HG02759 (cell line): ENCODE measurements around the gene BMERB1.

Source experiments
- ATAC-seq: cut with Tn5 transposase; IDR thresholded peaks from one replicate; pipeline ENCODE4 v1.9.1; 2021; ENCODE audit warnings: mild to moderate bottlenecking, moderate library complexity; ENCODE audit not compliant: unreplicated experiment

Gene BMERB1

DNA sequence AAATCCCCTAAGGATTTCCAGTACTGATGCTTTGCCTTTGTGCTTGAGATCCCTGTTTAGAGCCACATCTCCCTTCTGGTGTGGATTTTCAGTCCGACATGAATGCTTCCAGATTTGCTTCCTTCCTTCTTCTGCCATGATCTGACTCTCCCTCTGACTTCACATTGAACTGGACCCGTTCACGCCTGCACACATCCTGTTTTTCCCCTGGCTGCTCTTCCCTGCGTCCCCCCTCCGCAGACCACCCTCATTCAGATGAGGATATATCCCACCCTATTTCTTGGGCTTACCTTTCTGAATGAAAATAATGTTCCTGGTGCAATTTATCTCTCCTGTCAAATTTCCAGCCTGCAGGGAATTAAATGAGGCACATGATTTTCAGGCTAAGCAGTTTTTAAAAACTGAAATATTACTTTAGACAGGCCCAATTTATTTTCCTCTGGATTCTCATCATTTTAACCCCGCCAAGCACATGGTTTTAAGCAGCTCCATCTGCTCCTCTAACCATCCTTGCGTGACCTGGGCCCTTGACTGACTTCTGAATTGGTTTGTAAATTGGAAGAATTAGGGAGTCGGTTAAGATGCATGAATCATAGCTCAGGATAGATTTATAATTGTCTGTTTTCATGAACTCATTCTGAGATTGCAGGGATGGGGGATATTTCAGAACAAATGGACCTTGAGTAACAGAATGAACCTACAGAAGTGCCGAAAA is 59.2 kb downstream of the BMERB1 start:
- ATAC-seq: no peak

DNA sequence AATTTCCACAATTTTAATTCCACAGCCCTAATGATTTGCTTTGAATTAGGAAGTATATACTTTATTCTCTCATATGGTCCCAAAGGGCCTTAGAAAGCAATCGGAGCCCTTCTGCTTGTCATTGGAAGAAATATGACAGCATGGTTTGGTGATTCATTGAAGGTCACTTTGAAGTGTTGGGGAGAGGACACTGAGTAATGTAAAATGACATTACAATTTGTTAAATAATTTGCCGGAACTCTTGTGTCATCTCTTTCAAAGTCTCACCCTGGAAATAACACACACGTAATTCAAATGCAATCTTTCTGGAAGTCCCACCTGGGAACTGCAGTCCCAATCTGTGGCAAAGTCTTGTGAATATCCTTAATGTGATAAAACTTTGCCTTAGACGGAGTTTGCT is 59.8 kb downstream of the BMERB1 start:
- no peak for ATAC-seq

DNA sequence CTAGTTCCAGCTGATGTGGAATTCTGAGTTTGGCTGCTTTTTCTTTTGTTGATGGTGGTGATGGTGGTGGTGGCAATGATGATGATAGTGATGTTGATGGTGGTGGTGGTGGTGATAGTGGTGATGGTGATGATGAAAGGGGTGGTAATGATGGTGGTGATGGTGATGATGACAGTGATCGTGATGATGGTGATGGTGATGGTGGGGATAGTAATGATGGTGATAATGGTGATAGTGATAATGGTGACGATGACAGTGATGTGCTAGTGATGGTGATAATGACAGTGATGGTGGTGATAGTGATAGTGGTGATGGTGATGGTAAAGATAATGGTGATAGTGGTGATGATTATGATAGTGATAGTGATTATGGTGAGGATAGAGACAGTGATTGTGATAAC is 61.5 kb downstream of the BMERB1 start:
- no peak for ATAC-seq

DNA sequence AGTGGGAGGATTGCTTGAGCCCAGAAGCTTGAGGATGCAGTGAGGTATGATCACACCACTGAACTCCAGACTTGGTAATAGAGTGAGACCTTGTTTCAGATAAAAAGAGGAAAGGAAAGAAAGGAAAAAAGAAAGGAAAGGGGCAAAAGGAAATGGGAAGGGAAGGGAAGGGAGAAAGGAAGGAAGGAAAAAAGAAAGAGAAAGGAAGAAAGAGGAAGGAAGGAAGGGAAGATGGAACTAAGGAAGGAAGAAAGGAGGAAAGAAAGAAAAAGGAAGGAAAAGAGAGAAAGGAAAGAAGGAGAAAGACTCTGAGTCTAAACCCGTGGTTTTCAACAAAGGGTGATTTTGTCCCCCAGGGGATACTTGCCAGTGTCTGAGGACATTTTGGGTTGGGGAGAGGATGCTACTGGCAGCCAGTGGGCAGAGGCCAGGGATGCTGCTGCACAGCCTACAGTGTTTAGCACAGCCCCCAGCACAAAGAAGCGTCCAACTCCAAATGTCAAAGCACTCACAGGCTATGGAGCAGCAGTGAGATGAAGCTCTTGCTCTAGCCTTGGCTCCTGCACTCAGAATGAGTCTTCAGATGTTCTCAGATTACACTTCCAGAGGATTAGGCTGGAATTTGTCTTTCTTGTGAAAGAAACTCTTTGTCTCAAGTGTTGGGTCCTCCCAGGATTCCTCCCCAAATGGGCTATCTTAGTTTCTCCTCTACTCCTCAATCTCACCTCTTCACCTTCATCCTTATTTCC is 64.2 kb downstream of the BMERB1 start:
- no peak for ATAC-seq

DNA sequence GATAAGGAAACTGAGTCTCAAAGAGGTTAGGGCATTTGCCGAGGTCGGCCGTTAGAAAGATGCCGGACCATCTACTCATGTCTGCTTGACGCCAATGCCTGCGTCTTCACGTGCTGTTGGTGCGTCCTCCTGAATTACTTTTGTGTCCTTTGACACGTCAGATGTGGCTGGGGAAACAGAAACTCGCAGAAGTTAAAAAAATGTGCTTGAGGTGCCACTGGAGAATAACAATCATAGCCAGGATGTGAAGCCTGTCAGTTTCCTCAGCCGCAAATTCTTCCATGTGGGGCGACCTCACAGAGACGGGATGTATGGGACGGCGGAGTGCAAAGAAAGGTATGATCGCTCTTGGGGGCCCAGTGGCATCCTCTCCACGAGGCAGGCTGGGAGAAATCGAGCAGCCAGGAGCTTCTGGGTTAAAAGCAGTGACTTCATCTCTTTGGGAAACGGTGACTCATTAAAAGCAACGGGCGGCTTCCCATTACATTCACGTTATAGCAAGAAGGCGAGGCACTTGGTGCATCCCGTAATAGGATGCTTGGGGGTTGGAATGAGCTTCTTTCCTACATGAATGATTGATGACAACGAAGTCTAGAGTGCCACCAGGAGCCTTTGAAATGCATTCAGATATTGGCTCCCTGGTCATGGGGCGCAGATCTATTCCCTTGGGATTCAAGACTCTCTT is 67.8 kb downstream of the BMERB1 start:
- no peak for ATAC-seq

DNA sequence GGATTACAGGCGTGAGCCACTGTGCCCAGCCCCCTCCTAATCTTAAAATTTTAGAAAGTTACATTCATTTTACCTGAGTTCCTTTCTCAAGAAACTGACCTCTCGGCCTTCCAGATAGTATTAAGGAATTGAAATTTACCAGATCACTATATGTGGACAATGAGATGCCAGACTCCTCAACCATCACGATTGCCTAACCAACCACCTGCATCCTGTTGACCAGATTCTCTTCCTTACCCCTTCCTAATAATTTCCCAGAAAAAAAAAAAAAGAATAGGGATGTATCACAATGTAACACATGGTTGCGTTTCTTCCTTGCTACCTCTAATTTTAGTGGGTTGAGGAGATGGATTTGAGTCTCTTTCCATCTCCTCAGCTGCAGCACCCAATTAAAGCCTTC is 72.1 kb downstream of the BMERB1 start:
- no peak for ATAC-seq

DNA sequence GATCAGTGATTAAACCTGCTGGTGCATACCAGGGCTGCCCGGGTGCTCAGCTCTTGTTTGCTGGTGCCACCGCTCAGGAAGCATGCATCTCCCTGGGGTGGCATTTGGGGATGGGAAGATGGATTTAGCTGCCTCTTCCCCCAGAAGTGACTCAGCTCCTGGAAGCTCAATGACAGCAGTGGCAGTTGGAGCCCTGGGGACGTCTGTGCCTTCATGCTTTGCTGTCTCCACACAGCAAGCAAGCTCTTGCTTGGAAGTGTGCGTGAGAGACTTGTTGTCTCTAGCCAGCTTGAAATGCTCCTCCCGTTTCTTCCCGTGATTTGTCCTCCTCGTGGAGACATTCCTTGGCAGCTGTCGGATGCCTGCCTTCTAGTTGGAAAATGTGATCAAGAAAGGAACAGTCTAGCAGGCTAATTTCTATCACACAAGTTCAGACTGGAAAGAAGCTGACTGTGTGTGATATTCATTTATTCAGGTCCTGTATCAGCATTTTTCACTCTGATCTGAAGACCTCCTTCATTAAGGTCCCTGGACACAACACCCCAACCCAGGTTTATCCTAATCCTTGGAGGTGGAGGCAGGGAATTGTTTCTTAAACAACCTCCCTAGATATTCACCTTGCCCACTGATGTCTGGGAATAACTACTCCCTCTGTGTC is 73.0 kb downstream of the BMERB1 start:
- no peak for ATAC-seq

DNA sequence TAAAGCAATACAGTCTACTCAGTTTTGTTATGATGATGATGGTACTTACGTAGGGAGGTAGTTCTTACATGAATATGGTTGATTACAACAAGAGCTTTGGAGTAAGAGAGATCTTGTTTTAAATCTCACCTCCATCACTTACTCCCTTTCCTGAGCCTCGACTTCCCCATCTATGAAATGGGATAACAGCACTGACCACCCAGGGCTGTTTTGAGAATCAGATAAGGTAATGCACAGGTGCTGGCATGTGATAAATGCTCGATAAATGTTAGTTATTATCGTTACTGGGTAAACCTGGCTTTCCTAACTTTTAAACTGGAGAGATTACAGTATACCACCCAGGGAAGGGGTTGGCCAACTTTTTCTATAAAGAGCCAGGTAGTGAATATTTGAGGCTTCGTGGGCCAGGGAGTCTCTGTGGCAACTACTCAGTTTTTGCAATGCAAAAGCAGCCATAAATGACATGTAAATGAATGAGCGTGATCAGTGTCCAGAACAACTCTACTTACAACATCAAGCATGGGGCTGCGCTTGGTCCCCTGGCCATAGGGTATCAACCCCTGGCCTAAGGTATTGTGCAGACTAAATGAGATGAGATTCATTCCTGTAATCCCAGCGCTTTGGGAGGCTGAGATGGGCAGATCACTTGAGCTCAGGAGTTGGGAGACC is 73.7 kb downstream of the BMERB1 start:
- ATAC-seq: no peak

DNA sequence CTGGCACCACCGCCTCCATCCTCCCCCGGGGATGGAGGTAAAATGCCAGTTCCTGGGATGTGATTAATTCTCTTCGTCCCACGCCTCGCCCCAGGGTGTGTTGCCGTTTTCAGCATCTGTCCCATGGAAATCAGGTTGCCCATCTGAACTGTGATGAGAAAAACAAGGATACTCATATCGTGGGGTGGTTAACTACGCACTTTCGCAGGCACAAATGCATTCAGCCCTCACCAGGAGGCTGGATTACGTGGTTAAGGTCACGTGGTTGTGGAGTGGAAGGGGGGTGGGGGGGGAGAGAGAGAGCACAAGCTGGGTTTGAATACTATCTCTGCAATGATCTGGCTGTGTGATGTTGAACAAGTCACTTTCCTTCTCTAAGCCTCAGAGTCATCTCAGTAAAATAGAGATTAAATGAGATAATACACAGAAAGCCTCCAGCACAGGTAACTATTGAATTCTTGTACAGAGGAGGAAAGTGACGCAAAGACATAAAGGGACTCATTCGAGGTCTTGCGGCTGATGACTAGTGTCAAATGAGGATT is 74.7 kb downstream of the BMERB1 start:
- no peak for ATAC-seq

DNA sequence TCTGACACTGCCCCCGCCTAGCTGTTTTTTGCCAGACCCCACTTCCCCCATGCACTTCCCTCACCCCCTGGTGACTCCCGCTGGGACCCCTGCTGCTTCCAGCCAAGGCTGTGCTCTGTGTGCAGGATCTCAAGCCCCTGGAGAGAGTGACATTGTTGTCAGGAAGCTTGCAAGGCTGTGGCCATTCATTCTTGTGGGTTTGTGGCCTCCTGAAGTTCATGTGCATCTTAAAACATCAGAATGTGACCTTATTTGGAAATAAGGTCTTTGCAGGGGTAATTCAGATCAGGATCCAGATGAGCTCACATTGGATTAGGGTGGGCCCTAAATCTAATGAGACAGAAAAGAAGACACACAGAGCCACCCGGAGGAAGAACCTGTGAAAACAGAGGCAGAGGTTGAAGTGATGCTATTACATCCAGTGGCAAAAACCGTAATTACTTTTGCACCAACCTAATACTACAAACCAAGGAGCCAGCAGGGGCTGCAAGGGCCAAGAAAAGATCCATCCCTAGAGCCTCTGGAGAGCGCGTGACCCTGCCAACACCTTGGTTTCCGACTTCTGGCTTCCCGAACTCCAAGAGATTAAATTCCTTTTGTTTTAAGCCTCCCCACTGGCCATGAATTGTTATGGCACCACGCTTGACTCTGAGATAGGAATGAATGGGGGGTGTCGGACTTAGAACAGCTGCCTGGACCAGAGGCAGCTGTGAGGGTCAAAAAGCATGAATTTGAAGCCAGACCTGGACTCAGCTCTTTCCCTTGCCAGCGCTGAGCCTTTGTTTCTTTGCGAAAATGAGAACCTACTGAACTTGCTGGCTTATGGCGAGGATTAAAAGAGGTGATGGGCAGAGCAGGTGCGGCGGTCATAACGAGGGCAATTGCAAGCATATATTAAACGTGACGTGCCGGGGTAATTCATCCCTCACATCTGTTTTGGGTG is 75.5 kb downstream of the BMERB1 start:
- ATAC-seq: no peak

DNA sequence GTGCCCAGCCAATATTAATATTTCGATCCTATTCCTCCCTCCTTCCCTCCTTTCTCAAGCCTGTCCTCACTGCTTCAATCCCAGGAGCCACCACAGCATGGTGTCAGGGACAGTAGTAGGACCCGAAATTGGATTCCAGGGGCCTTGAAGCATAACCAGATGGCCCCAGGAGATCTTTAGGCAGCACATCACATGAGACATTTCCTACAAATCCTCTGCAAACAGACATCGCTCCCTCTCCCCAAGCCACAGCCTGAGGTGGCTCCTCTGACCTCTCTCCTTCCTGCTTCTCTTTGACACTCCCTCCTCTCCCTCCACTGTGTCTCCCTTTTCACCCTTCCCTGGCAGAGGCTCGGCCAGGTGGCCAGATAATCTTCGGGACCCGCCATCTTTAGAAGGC is 76.6 kb downstream of the BMERB1 start:
- ATAC-seq: no peak

DNA sequence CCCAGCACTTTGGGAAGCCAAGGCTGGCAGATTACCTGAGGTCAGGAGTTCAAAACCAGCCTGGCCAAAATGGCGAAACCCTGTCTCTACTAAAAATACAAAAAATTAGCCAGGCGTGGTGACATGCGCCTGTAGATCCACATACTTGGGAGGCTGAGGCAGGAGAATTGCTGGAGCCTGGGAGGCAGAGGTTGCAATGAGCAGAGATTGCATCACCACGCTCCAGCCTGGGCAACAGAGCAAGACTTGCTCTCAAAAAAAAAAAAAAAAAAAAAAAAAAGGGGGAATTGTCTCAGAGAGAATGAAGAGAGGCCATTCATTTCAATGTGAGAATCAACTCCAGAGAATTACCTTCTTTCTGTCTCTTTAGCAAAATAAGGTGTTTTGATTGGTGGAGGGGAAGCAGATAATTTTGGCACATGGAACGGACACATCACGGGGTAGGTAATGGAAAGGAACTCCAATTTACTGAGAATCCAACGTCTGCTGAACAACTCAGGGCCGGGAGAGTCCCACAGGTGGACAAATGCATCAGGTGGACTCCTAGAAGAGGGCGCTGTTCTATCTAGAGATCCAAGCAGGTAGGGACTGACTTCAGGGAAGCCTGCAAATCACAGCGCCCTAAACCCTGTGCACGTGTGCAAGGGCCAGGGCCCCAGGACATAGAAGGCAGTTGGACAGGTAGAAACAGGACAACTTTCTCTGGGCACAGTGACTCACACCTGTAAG is 77.5 kb downstream of the BMERB1 start:
- ATAC-seq: no peak

DNA sequence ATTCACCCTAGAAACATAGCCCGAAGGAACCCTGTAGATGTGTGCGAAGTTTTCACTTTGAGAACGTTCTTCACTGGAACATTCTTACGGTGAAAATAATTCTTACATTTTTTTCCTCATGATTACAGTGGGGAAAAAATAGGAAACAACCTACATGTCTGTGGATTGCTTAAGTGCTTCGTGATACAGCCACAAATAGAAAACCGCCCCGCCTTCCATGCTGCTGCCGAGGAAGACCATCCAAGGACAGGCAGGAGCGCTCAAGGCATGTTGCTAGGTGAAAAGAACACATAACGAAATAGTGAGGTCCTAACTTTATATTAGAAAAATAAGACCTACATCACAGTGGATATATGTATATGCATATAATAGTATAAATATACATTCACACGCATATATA is 78.8 kb downstream of the BMERB1 start:
- no peak for ATAC-seq

DNA sequence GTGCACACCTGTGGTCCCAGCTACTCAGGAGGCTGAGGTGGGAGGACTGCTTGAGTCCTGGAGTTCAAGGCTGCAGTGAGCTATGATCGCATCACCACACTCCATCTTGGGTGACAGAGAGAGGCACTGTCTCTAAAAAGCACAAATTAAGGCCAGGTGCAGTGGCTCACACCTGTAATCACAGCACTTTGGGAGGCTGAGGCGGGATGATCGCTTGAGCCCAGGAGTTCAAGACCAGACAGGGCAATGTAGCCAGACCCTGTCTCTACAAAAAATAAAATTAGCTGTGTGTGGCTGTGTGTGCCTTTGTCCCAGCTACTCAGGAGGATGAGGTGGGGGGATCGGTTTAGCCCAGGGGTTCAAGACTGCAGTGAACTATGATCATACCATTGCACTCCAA is 81.6 kb downstream of the BMERB1 start:
- ATAC-seq: no peak

DNA sequence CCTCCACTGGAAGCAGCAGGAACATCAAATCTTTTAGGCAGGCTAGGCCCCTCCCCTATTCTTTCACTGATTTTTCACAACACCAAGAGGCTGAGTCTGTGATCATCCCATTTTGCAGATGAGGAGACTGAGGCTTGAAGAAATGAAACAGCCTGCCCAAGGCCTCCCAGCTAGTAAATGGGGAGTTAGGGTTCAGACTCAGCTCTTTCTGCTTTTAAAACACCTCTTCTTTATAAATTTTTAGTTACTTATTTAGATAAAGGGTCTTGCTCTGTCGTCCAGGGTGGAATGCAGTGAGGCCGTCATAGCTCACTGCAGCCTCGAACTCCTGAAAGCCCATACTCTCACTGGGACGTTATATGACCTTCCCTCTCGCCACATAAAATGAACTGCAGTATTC is 82.2 kb downstream of the BMERB1 start:
- ATAC-seq: no peak

DNA sequence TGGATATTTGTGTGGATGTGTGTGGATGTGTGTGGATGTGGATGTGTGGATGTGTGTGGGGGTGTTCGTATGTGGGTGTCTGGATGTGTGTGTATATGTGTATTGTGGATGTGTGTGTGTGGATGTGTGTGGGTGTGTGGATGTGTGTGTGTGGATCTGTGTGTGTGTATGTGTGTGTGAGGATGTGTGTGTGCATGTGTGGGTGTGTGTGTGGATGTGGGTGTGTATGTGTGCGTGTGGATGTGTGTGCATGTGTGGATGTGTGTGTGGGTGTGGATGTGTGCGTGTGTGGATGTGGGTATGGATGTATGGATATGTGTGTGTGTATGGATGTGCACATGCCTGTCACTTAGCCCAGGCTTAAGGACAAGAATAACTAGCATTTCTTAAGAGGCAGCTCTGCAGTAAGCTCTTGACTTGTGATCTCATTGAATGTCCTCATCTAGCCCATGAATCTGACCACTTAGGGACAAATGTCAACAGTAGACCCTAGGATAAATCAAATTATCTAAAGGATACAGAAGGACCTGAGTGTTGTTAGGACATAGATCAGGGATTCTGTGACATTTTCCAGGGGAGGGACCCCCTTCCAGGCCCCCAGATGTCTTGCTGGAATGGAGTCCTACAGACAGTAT is 83.5 kb downstream of the BMERB1 start:
- ATAC-seq: no peak

DNA sequence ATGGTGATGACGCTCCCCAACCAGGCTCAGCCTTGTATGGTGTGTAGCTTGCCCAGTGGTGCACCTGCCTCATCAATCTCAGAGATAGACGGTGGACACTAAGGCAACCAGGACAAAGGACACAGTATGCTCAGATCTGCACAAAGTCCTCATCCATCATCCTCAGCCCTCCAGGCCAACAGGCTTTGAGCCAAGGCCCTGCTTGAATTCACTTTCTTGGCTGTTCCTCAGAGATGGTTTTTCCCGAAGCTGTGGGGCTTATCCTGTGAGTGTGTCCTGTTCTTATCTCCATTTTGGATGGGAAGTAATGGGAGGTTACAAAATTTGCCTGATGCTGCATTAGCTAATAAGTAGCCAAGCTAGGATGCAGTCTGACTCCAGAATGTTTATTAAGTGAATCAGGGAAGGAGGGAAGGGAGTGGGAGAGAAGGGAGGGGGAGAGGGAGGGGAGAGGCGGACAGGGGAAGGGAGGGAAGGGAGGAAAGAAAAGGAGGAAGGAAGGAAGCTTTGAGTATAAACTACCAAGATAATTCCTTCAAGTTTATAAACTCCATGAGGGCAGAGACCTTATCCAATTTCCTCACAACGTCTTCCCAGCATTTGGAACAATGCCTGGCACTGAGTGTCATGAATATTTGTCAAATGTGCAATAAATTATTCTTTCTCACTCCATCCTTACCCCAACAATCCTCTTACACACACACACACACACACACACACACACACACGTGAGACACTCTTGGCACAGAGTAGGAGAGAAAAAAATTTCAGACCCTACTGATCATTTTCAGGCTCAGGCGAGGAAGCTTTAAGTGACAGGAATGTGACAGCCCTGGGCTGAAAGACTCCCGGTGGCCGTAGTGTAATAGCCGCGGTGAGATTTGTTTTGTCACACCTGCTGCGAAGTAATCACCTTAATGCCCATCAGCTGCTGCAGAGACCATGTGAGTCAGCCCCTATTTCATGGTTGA is 84.3 kb downstream of the BMERB1 start:
- ATAC-seq: no peak
